H9 (cell line): Measurements from ENCODE around the gene B3GAT3. TPM values are rescaled to one million over a fixed set of nuclear protein-coding genes. Genes with fewer than 3 reads are reported as not detected.

ENCODE experiments used
- DNase-seq: peaks from one replicate; pipeline ENCODE4 v3.0.0-alpha.2; 2017
- H2AFZ ChIP-seq: one replicate; pipeline ENCODE4 v1.6.1; 2013; ENCODE audit warnings: mild to moderate bottlenecking, low read length, control low read depth, moderate library complexity
- H2AK5ac ChIP-seq: 2 replicates; pipeline ENCODE4 v1.6.1; 2013; ENCODE audit warnings: low read length, control low read depth, mixed read lengths; ENCODE audit not compliant: insufficient read length
- H2BK120ac ChIP-seq: one replicate; pipeline ENCODE4 v1.6.1; 2013; ENCODE audit warnings: low read depth, mild to moderate bottlenecking, low read length, control low read depth, inconsistent platforms; ENCODE audit not compliant: poor library complexity, severe bottlenecking
- H2BK12ac ChIP-seq: 2 replicates; pipeline ENCODE4 v1.6.1; 2013; ENCODE audit warnings: low read length, control low read depth, mixed read lengths, low read depth; ENCODE audit not compliant: insufficient read length
- H2BK15ac ChIP-seq: 2 replicates; pipeline ENCODE4 v1.6.1; 2013; ENCODE audit warnings: low read depth, low read length, control low read depth
- H2BK20ac ChIP-seq: one replicate; pipeline ENCODE4 v1.6.1; 2013; ENCODE audit warnings: low read depth, mild to moderate bottlenecking, low read length, control low read depth, inconsistent platforms; ENCODE audit not compliant: poor library complexity, severe bottlenecking
- H2BK5ac ChIP-seq: 2 replicates; pipeline ENCODE4 v1.6.1; 2013; ENCODE audit warnings: low read length, control low read depth, mixed read lengths; ENCODE audit not compliant: insufficient read length
- H3K14ac ChIP-seq: 2 replicates; pipeline ENCODE4 v1.6.1; 2013; ENCODE audit warnings: low read length, control low read depth; ENCODE audit not compliant: insufficient read depth
- H3K18ac ChIP-seq: 2 replicates; pipeline ENCODE4 v1.6.1; 2013; ENCODE audit warnings: low read depth, mild to moderate bottlenecking, mixed read lengths, low read length, control low read depth; ENCODE audit not compliant: insufficient read length
- H3K23ac ChIP-seq: 2 replicates; pipeline ENCODE4 v1.6.1; 2013; ENCODE audit warnings: low read length, control low read depth, mixed read lengths, low read depth; ENCODE audit not compliant: insufficient read length
- H3K23me2 ChIP-seq: 2 replicates; pipeline ENCODE4 v1.6.1; 2013; ENCODE audit warnings: low read depth, mild to moderate bottlenecking, mixed read lengths, low read length, control low read depth; ENCODE audit not compliant: insufficient read length, poor library complexity, severe bottlenecking
- H3K27ac ChIP-seq: 2 replicates; pipeline ENCODE4 v1.5.1; 2013; ENCODE audit warnings: low read length, control low read depth, mixed read lengths, low read depth; ENCODE audit not compliant: insufficient read length
- H3K27me3 ChIP-seq: 2 replicates; pipeline ENCODE4 v1.6.1; 2013; ENCODE audit warnings: low read length, control low read depth, inconsistent platforms; ENCODE audit not compliant: insufficient read depth
- H3K4ac ChIP-seq: 2 replicates; pipeline ENCODE4 v1.6.1; 2013; ENCODE audit warnings: low read depth, mild to moderate bottlenecking, control low read depth, inconsistent platforms, low read length, moderate library complexity
- H3K4me1 ChIP-seq: 2 replicates; pipeline ENCODE4 v1.6.1; 2013; ENCODE audit warnings: low read length, control low read depth, inconsistent platforms; ENCODE audit not compliant: insufficient read depth
- H3K4me2 ChIP-seq: 2 replicates; pipeline ENCODE4 v1.6.1; 2013; ENCODE audit warnings: low read length, control low read depth, mixed read lengths; ENCODE audit not compliant: insufficient read length, insufficient read depth
- H3K56ac ChIP-seq: 2 replicates; pipeline ENCODE4 v1.6.1; 2013; ENCODE audit warnings: low read depth, mild to moderate bottlenecking, mixed read lengths, low read length, control low read depth; ENCODE audit not compliant: insufficient read length
- H3K79me1 ChIP-seq: 2 replicates; pipeline ENCODE4 v1.6.1; 2013; ENCODE audit warnings: low read depth, mild to moderate bottlenecking, moderate library complexity, low read length, control low read depth, inconsistent platforms; ENCODE audit not compliant: insufficient read depth, poor library complexity, severe bottlenecking
- H3K79me2 ChIP-seq: 2 replicates; pipeline ENCODE4 v1.6.1; 2013; ENCODE audit warnings: low read length, control low read depth, inconsistent platforms; ENCODE audit not compliant: insufficient read depth
- H3K9ac ChIP-seq: 2 replicates; pipeline ENCODE4 v1.6.1; 2013; ENCODE audit warnings: low read length, control low read depth, mixed read lengths; ENCODE audit not compliant: insufficient read length; ENCODE audit errors: extremely low read depth
- H3K9me3 ChIP-seq: one replicate; pipeline ENCODE4 v1.6.1; 2013; ENCODE audit warnings: low read depth, low read length, inconsistent platforms; ENCODE audit not compliant: control insufficient read depth
- H3T11ph ChIP-seq: one replicate; pipeline ENCODE4 v1.6.1; 2013; ENCODE audit warnings: mild to moderate bottlenecking, low read length, control low read depth, inconsistent platforms
- H4K20me1 ChIP-seq: one replicate; pipeline ENCODE4 v1.6.1; 2013; ENCODE audit not compliant: control insufficient read depth, insufficient read length, insufficient read depth
- H4K5ac ChIP-seq: 2 replicates; pipeline ENCODE4 v1.6.1; 2013; ENCODE audit warnings: low read depth, mild to moderate bottlenecking, mixed read lengths, low read length, control low read depth; ENCODE audit not compliant: insufficient read length
- H4K8ac ChIP-seq: replicated peaks from 2 replicates; pipeline ENCODE4 v1.6.1; 2013; ENCODE audit warnings: low read length, control low read depth, mixed read lengths, low read depth; ENCODE audit not compliant: insufficient read length
- H4K91ac ChIP-seq: 2 replicates; pipeline ENCODE4 v1.6.1; 2013; ENCODE audit warnings: low read depth, mild to moderate bottlenecking, moderate library complexity, mixed read lengths, low read length, control low read depth; ENCODE audit not compliant: insufficient read length
- H3K27ac Mint-ChIP-seq, 3 experiments: 2 replicates in 2 of 3; 3 replicates in 1 of 3; pipeline ENCODE4 v1.8.0; 2020 to 2021; ENCODE audit warnings: mixed read lengths in 3 of 3, mild to moderate bottlenecking in 1 of 3, moderate library complexity in 1 of 3
- H3K27me3 Mint-ChIP-seq: 2 replicates; pipeline ENCODE4 v1.8.0; 2021; ENCODE audit warnings: low read depth, mild to moderate bottlenecking, moderate library complexity, mixed read lengths
- H3K36me3 Mint-ChIP-seq, 3 experiments: 2 replicates in 2 of 3; 3 replicates in 1 of 3; pipeline ENCODE4 v1.8.0; 2020 to 2021; ENCODE audit warnings: low read depth in 3 of 3, mixed read lengths in 3 of 3; ENCODE audit not compliant: insufficient read depth in 1 of 3
- H3K4me1 Mint-ChIP-seq, 2 experiments: 2 replicates each; pipeline ENCODE4 v1.8.0; 2020; ENCODE audit warnings: mixed read lengths in 2 of 2
- H3K4me3 Mint-ChIP-seq, 2 experiments: 2 replicates in 1 of 2; 3 replicates in 1 of 2; pipeline ENCODE4 v1.8.0; 2020 to 2021; ENCODE audit warnings: mild to moderate bottlenecking in 2 of 2, mixed read lengths in 2 of 2, moderate library complexity in 1 of 2
- H3K9me3 Mint-ChIP-seq, 2 experiments: 2 replicates in 1 of 2; 3 replicates in 1 of 2; pipeline ENCODE4 v1.8.0; 2020; ENCODE audit warnings: mild to moderate bottlenecking in 2 of 2, mixed read lengths in 2 of 2, moderate library complexity in 1 of 2
- CTCF ChIP-seq: fragments of 200-600 bp; sonication (generic); conservative IDR thresholded peaks from 3 replicates; pipeline ENCODE4 v1.8.0; 2021; ENCODE audit warnings: antibody characterized with exemption, mild to moderate bottlenecking
- WGBS: extraction: QIAGEN DNeasy Blood & Tissue Kit; methylation state at CpG from one replicate; pipeline ENCODE4 v1.1.7; 2013; ENCODE audit warnings: missing lambda C conversion rate, low lambda C conversion rate, mixed read lengths; ENCODE audit not compliant: insufficient read length; ENCODE audit errors: extremely low coverage; 5-methylcytosine and 5-hydroxymethylcytosine counted together
- total RNA-seq: library from RNA; stranded (reverse); gene quantifications from 2 replicates; pipeline ENCODE4 v1.2.1, GENCODE V29; 2021

B3GAT3 gene
- total RNA-seq, 1 experiment from 2014 or later = 30.8 TPM

DNA sequence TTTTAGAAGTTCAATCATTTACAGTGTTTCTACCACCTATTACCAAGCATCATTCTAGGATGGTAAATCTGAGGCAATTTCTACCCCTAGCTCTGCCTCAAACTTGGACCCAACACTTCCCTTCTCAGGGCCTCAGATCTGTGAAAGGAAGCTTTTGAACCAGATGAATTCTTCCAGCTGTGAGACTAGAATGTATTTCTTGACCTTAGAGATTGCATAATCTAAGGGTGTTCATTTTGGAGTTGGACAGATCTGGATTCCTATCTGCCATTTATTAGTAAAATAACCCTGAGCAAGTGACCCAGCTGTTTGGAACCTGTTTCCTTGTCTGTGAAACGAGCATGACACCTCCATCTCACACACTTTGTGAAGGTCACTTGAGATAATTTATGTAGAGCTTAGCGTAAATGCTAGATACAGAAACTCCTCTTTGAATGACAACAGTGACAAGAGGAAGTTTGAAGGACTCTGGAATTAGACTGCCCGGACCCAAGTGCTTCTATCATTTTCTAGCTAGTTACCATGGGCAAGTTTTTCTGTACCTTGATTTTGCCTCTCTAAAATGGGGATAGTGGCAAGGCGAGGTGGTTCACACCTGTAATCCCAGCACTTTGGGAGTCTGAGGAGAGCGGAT, 35.1 kb upstream of the B3GAT3 start:
- no peak overlapping the region for H3K4me3 Mint-ChIP-seq
- no peak for TF ChIP-seq CTCF
- Histone ChIP-seq H3K9ac (no peak overlapping the region), H2BK20ac (no peak overlapping the region), H3K79me2 (peaks cover 2% of the 10 kb centered on the region; the same call in 1 of the 2 replicates), H3K27me3 (no peaks in the 10 kb centered on the region), H2BK12ac (no peak overlapping the region), H2AFZ (no peak overlapping the region), H3K4me1 (no peaks in the 10 kb centered on the region), H4K91ac (no peak overlapping the region), H4K20me1 (no peaks in the 10 kb centered on the region), H3K14ac (no peak overlapping the region), H3K23me2 (peaks cover 4% of the 10 kb centered on the region), H4K5ac (no peak overlapping the region), H3K56ac (no peak overlapping the region), H3K18ac (no peak overlapping the region), H3K9me3 (no peaks in the 10 kb centered on the region), H3K27ac (no peak overlapping the region), H2AK5ac (no peak overlapping the region), H2BK15ac (no peak overlapping the region), H3K23ac (no peak overlapping the region), H3K79me1 (no peaks in the 10 kb centered on the region), H3K4me2 (no peak overlapping the region), H2BK120ac (no peak overlapping the region), H2BK5ac (no peak overlapping the region), H4K8ac (no peak overlapping the region), H3K4ac (no peak overlapping the region), H3T11ph (no peak overlapping the region)
- no peaks in the 10 kb centered on the region for H3K27me3 Mint-ChIP-seq
- no peak for DNase-seq
- H3K4me1 Mint-ChIP-seq = peaks cover 4 to 9% of the 10 kb centered on the region in 2 experiments
- peaks cover 0 to 11% (median 0%) of the 10 kb centered on the region in 3 experiments; a peak in 2 of 7 replicates for H3K36me3 Mint-ChIP-seq
- no peaks in the 10 kb centered on the region for H3K9me3 Mint-ChIP-seq
- no CpG with 5 or more reads among the region's 5 CpGs for WGBS
- no peak overlapping the region for H3K27ac Mint-ChIP-seq
